B cell (primary cell): Measurements from ENCODE around the gene C1orf174. TPM values are rescaled to one million over a fixed set of nuclear protein-coding genes. Genes with fewer than 3 reads are reported as not detected.

ENCODE experiments used
- ATAC-seq: fragments of 200-7000 bp; cut with Tn5 transposase; one replicate; pipeline ENCODE4 v1.10.0; 2021; ENCODE audit warnings: low read depth, mild to moderate bottlenecking, moderate number of reproducible peaks, moderate library complexity
- CTCF ChIA-PET: fragments of 350-600 bp; sonication (Branson Sonifier 250); formaldehyde crosslinking; loops from one replicate; lab custom pipeline; 2021; ENCODE audit warnings: antibody characterized with exemption, inconsistent platforms; lab: Charles Lee
- POLR2A ChIA-PET: fragments of 350-600 bp; sonication (Branson Sonifier 250); formaldehyde crosslinking; loops from one replicate; lab custom pipeline; 2021; ENCODE audit warnings: antibody characterized with exemption; lab: Charles Lee
- DNase-seq: peaks from one replicate; pipeline ENCODE4 v3.0.0; 2013
- H2AFZ ChIP-seq: 2 replicates; pipeline ENCODE4 v1.6.1; 2012; ENCODE audit warnings: mild to moderate bottlenecking, low read depth, low read length; ENCODE audit not compliant: insufficient read depth, poor library complexity, severe bottlenecking
- H3K27ac ChIP-seq, 2 donors: 1 replicate in 1 of 2; 2 replicates in 1 of 2; pipeline ENCODE4 v1.5.1; 2012 to 2013; ENCODE audit warnings: low read length in 2 of 2, mild to moderate bottlenecking in 2 of 2, moderate library complexity in 1 of 2
- H3K27me3 ChIP-seq, 4 experiments: fragments of 200-600 bp in 1 of 4; sonication (generic) in 1 of 4; replicated peaks in 1 of 4; 1 replicate in 2 of 4; 2 replicates in 2 of 4; pipeline versions ENCODE4 v1.6.1 to v1.7.0; 2013 to 2016; ENCODE audit warnings: low read length in 3 of 4, mild to moderate bottlenecking in 2 of 4, mixed read lengths in 1 of 4, moderate library complexity in 1 of 4; ENCODE audit not compliant: insufficient read depth in 4 of 4, control insufficient read depth in 3 of 4; ENCODE audit errors: control extremely low read depth in 1 of 4
- H3K36me3 ChIP-seq, 2 experiments: replicated peaks in 1 of 2; 1 replicate in 1 of 2; 2 replicates in 1 of 2; pipeline versions ENCODE4 v1.6.1 to v1.7.1; 2013; ENCODE audit warnings: low read length in 1 of 2; ENCODE audit not compliant: insufficient read depth in 2 of 2, control insufficient read depth in 1 of 2; ENCODE audit errors: control extremely low read depth in 1 of 2, extremely low read depth in 1 of 2
- H3K4me1 ChIP-seq, 2 donors: fragments of 200-600 bp in 1 of 2; sonication (generic) in 1 of 2; 1 replicate in 1 of 2; 2 replicates in 1 of 2; pipeline versions ENCODE4 v1.5.1 to v1.6.1; 2013 to 2017; ENCODE audit warnings: low read length in 2 of 2; ENCODE audit not compliant: control insufficient read depth in 2 of 2, insufficient read depth in 2 of 2
- H3K4me2 ChIP-seq: replicated peaks from 2 replicates; pipeline ENCODE3; 2012; ENCODE audit warnings: mild to moderate bottlenecking, low read depth, low read length; ENCODE audit not compliant: poor library complexity, severe bottlenecking
- H3K4me3 ChIP-seq, 5 experiments: fragments of 200-600 bp in 1 of 5; sonication (generic) in 1 of 5; 1 replicate in 3 of 5; 2 replicates in 2 of 5; pipeline versions ENCODE4 v1.5.1 to v1.7.0; 2011 to 2016; ENCODE audit warnings: low read length in 4 of 5, mild to moderate bottlenecking in 4 of 5, low read depth in 2 of 5, control low read depth in 1 of 5, moderate library complexity in 1 of 5; ENCODE audit not compliant: insufficient read depth in 1 of 5; ENCODE audit errors: control extremely low read depth in 1 of 5, extremely low read depth in 1 of 5
- H3K79me2 ChIP-seq: fragments of 200-600 bp; sonication (generic); one replicate; pipeline ENCODE4 v1.6.0; 2016; ENCODE audit warnings: low read length; ENCODE audit not compliant: control insufficient read depth, insufficient read depth
- H3K9ac ChIP-seq: fragments of 200-600 bp; sonication (generic); 2 replicates; pipeline ENCODE4 v1.6.1; 2017; ENCODE audit warnings: mild to moderate bottlenecking, low read length, moderate library complexity
- H3K9me3 ChIP-seq, 3 donors: one replicate each; pipeline versions ENCODE4 v1.6.1 to v1.7.1; 2013; ENCODE audit warnings: low read length in 2 of 3; ENCODE audit not compliant: control insufficient read depth in 2 of 3, insufficient read depth in 1 of 3; ENCODE audit errors: control extremely low read depth in 1 of 3
- H4K20me1 ChIP-seq: 2 replicates; pipeline ENCODE4 v1.6.0; 2012; ENCODE audit warnings: mild to moderate bottlenecking, low read length; ENCODE audit not compliant: insufficient read depth, control insufficient read depth, poor library complexity, severe bottlenecking
- H3K27ac Mint-ChIP-seq: one replicate; pipeline ENCODE4 v1.8.0; 2021; ENCODE audit warnings: mixed read lengths
- H3K27me3 Mint-ChIP-seq: one replicate; pipeline ENCODE4 v1.8.0; 2021; ENCODE audit warnings: mixed read lengths
- H3K4me1 Mint-ChIP-seq: one replicate; pipeline ENCODE4 v1.8.0; 2021; ENCODE audit warnings: mixed read lengths
- H3K4me3 Mint-ChIP-seq: one replicate; pipeline ENCODE4 v1.8.0; 2021; ENCODE audit warnings: mixed read lengths
- H3K9me3 Mint-ChIP-seq: one replicate; pipeline ENCODE4 v1.8.0; 2022; ENCODE audit warnings: mixed read lengths; ENCODE audit not compliant: insufficient read depth
- CTCF ChIP-seq: fragments of 200-600 bp; IDR thresholded peaks from one replicate; pipeline ENCODE4 v1.8.0; 2022; ENCODE audit warnings: antibody characterized with exemption, mild to moderate bottlenecking
- EZH2 ChIP-seq: IDR thresholded peaks from 2 replicates; pipeline ENCODE4 v1.6.1; 2012; ENCODE audit warnings: borderline replicate concordance, low read depth, mild to moderate bottlenecking, moderate library complexity, low read length; ENCODE audit not compliant: insufficient read depth, poor library complexity, severe bottlenecking
- WGBS: methylation state at CpG from one replicate; pipeline ENCODE4 v1.1.5; 2013; ENCODE audit warnings: missing lambda C conversion rate; ENCODE audit not compliant: insufficient coverage; 5-methylcytosine and 5-hydroxymethylcytosine counted together
- intact Hi-C: fragments of 100-400 bp; cut with micrococcal nuclease; formaldehyde crosslinking; loops from one replicate; pipeline ENCODE4 v1.10.0; 2022
- polyA plus RNA-seq: library from polyadenylated mRNA; depleted of rRNA; stranded (reverse); fragments of >200 nt; gene quantifications from 2 replicates; pipeline ENCODE4 v1.2.3, GENCODE V29; 2012
- total RNA-seq, 2 donors: library from RNA; stranded (reverse); fragments of 120-200 nt in 1 of 2; gene quantifications; 1 replicate in 1 of 2; 2 replicates in 1 of 2; pipeline versions ENCODE4 v1.2.3 to v1.2.4, GENCODE V29; 2013 to 2022

Gene C1orf174
- total and polyA plus RNA-seq, 2 donors (not counting 1 experiment from before 2014, with no cell fraction given): 33.2 to 49.8 TPM

DNA sequence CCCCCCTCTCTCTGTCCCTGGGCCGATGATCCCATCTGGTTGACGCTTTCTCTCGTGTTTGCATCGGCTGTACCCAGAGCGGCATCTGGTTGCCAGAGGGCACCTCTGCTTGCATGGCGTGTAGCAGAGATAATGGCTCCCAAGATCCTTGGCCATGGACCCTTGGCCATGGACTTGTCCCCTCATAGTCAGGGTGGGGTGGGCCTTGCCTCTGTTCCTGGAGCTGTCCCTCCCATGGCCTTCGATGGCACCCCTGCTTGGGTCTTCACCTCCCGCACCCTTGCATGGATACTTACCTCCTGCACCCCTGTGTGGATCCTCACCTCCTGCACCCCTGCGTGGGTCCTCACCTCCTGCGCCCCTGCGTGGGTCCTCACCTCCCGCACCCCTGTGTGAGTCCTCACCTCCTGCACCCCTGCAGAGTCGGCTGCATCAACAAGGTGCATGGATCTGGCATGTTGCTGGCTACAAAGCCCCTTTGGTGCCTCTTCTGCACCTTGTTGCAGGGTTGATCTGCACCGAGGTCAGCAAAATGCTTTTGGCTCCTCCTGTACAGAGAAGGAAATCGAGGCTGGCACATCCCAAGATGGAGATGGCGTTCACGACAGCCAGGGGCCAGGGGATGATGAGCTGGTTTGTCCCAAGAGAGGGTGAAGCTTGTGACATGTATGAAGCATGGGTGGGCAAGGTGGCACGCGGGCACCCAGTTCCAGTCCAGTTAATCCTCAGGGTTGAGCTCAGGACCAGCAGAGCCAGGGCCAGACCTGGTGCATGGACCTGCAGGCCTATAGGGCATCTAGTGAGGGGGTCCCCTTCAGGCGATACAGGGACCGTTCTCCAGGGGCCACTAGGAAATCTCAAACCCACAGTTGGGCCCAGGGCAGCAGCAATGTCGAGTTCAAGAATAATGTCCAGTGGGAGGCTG is 46.1 kb upstream of the C1orf174 start:
- H3K9me3 Mint-ChIP-seq: no peaks in the 10 kb centered on the region
- WGBS: 87% methylated on average over 22 of the region's 22 CpGs
- Histone ChIP-seq H3K79me2 (no peaks in the 10 kb centered on the region), H3K4me1 (no peaks in the 10 kb centered on the region), H3K27me3 (peaks cover 0 to 4% (median 0%) of the 10 kb centered on the region in 4 experiments), H4K20me1 (no peaks in the 10 kb centered on the region), H3K36me3 (no peaks in the 10 kb centered on the region), H2AFZ (no peak overlapping the region), H3K4me3 (no peak overlapping the region), H3K9ac (no peak overlapping the region), H3K4me2 (no peak overlapping the region), H3K9me3 (peaks cover 0 to 10% (median 2%) of the 10 kb centered on the region in 3 donors), H3K27ac (no peak overlapping the region)
- ATAC-seq: no peak
- peaks cover 14% of the 10 kb centered on the region for H3K27me3 Mint-ChIP-seq
- H3K4me1 Mint-ChIP-seq: no peaks in the 10 kb centered on the region
- no peak overlapping the region for H3K27ac Mint-ChIP-seq
- TF ChIP-seq CTCF: no peak
- no peak for TF ChIP-seq EZH2
- DNase-seq: no peak
- H3K4me3 Mint-ChIP-seq: no peak overlapping the region
- CTCF ChIA-PET: no interaction called here
- intact Hi-C loops: no loop called here
- POLR2A ChIA-PET: no interaction called here

DNA sequence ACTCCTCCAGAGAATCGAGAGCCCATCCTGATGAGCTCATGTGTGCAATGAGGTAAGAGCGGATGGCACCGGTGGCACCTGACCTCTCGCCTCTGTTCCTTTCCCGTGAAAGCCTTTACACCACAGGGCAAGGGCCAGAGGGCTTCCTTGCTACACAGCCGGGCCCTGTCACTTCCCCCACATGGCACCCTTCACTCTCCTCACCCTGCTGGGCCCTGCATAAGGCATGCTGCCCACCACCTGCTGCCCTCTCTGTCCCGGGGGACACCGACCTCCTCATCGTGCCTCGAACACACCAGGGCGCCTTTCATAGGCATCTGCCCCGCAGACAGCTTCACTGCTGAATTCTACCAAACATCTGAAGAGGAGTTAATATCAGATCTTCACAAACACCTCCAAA is 45.1 kb upstream of the C1orf174 start:
- H3K4me2 ChIP-seq: no peak overlapping the region
- H3K9me3 ChIP-seq: peaks cover 0 to 10% (median 2%) of the 10 kb centered on the region in 3 donors
- H2AFZ ChIP-seq: no peak overlapping the region
- DNase-seq (no peak), ATAC-seq (no peak)
- TF ChIP-seq CTCF (no peak), EZH2 (no peak)
- WGBS: 72% methylated on average over 11 of the region's 12 CpGs
- no peak overlapping the region for H3K4me3 ChIP-seq
- CTCF ChIA-PET: no interaction called here
- no peak overlapping the region for H3K9ac ChIP-seq
- Mint-ChIP-seq H3K9me3 (no peaks in the 10 kb centered on the region), H3K27me3 (peaks cover 14% of the 10 kb centered on the region), H3K4me3 (no peak overlapping the region), H3K27ac (no peak overlapping the region), H3K4me1 (no peaks in the 10 kb centered on the region)
- POLR2A ChIA-PET: no interaction called here
- H3K79me2 ChIP-seq: no peaks in the 10 kb centered on the region
- no peaks in the 10 kb centered on the region for H3K4me1 ChIP-seq
- intact Hi-C loops: no loop called here
- no peaks in the 10 kb centered on the region for H4K20me1 ChIP-seq
- H3K27ac ChIP-seq: no peak overlapping the region
- H3K27me3 ChIP-seq: peaks cover 0 to 4% (median 0%) of the 10 kb centered on the region in 4 experiments
- H3K36me3 ChIP-seq: no peaks in the 10 kb centered on the region
